Germinal center (tissue), 1 donor: Measurements from ENCODE around the gene TPD52L1.

ENCODE experiments used
- DNase-seq: peaks from one replicate; pipeline ENCODE4 v3.0.0; 2012; ENCODE audit warnings: mixed read lengths, low spot score

Gene TPD52L1

DNA sequence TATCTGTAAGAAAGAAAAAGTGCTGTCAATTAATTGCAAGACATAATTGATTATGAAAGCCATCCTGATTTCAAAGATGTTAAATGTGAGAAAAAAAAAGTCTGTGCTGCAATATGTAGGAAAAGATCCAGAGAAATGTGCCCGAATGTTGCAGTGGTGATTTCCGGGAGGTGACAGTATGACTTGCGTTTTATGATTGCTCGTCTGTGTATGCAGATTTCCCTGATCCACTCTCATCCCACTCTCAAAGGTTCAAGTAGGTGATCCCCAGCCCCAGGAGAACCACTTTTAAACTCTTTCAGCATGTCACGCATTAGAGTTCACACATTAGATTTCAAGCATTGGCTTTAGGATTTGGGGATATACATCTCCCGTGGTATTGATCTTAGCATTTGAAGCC lies 57.8 kb downstream of the TPD52L1 start:
- DNase-seq = no peak

DNA sequence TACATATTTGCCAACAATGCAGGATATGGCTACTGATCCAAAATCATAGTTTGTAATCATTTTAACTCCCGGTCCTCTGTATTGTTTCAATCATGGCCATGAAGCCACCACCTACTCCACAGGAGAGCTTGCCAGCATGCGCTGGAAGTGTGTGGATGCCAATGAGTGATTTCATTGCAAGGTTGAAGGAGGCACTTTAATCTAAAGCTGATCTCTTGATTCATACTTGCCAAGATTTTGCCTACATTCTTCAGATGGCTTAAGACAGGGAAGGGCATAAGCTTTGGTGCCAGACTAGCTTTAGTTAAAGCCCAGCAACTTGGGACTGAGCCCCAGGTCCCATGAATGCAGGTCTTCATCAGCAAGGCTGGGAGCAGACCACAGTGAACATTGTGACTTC lies 58.8 kb downstream of the TPD52L1 start:
- no peak for DNase-seq

DNA sequence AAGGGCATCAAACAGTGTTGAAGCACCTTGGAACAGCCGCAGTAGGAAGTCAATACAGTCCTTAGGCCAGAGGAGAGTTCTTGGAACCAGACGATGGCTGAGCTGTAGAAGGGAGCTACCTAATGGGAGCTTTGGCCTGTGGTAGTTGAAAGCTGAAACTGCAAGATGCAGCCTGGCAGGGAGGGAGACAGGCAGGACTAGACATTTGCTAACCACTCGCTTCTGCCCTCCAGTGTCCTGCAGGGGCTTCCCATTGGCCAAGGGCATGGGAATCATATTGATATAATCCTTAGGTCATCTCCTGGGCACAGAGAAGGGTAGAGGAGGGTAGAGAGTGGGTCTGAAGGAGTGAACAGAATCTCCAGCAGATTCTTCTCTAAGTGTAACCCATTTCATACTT lies 60.4 kb downstream of the TPD52L1 start:
- DNase-seq = no peak

DNA sequence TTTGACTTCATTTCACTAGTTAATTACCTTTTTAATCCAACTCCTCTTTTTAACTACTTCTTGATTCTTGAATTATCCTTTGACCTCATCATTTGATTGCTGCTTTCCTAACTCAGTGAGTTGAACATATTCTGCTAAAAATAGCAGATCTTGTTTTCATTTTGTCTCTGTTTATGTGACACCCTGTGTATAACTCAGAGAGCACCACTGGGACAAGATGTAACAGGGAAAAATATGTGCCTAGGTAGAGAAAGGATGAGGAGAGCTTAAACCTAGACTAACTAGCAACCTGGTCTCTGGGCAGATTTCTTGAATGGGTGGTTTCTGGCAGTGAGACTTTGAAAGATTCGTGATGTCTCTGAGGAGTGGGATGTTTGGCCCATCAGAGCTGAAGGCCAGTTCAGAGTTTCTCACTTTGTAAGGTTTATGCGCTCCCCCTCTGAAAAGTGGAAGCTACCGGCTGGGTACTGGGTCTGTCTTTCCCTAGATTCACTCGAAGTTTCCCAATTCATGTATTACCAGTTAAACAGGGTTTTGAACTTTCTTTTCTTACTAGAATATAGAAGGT lies 61.8 kb downstream of the TPD52L1 start:
- no peak for DNase-seq

DNA sequence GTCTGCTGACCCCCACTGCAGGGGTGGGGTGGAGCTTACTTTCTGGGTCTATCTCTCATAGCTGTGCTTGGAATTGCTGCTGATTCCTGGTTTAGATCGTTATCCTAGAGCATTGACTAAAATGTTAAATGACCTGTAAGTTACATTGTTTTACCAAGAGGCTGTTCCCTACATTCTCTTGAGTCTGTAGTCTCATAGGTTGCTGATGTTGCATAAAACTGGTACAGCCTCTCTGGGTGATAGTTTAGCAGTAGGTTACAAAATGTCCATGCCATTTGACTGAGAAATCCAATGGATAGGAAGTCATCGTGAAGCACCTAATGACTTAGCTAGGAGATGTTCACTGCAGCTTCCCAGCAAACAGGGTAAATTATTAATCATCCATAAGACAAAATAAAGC lies 62.4 kb downstream of the TPD52L1 start:
- DNase-seq = no peak

DNA sequence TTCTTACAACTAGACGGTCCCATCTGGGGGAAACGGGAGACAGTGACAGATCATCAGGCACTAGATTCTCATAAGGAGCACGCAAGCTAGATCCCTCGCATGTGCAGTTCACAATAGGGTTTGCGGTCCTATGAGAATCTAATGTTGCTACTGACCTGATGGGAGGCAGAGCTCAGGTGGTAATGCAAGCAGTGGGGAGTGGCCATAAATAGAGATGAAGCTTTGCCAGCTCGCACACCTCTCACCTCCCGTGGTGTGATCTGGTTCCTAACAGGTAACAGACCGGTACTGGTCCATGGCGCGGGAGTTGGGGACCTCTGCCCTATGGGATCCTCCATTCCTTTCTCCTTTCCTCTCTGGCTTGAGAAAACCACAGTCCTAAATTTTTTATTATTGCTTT lies 63.8 kb downstream of the TPD52L1 start:
- no peak for DNase-seq

DNA sequence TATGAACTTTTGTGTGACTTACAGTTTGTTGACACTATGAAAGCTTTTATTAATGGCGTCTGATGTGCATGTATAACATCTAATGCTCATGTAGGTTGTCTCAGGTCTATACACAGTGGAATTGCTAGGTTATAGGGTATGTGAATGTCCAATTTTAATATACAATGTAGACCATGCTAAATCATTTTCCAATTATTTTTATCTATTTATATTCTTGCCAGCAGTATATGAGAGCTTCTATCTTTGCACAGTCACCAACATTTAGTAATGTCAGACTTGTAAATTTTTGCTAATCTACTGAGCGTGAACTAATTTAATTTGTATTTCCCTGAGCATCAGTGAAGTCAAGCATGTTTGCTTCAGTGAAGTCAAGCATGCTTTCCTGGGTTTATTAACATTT lies 64.4 kb downstream of the TPD52L1 start:
- no peak for DNase-seq

DNA sequence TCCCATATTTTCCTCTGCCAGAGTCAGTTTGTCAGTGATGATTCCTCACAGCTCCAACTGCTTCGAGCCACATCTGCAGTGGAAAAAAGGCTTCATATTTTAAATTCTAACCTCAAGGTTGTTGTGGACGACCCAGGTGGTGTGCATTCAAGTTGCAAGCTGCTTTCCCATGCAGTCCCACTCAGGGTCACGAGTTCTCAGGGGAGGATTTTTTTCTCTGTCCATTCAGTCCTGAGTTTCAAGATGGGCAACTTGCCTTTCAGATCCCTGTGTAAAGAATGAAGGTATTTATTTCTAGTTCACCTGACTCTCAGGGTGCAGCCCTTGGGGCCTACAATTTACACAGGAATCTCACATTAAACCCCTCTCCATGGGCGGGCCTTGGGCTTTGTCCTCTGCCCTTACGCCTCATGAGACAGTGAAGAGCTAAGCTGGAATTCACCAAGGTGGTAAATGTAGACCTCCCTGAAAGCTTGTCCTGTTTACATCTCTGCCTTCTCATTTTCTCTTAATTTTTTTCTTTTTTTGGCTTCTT lies 65.9 kb downstream of the TPD52L1 start:
- no peak for DNase-seq

DNA sequence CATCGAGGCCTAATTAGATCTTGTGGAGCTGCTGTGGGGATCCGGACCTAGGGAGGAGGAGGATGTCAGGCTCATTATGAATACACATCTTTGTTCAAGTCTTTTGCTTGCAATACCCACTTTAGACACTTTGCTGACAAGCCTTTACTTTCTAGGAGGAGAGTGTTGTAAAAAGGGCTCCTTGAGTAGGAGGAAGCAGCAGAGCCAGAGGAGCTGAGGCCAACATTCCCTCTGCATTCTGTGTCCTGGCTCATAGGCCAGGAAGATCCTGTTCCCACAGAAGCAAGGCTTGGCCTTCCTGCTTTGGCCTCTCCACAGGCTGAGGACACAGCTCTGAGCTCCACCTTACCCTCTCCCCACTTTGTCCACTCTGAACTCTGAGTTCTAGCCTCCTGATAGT lies 67.1 kb downstream of the TPD52L1 start:
- DNase-seq = no peak

DNA sequence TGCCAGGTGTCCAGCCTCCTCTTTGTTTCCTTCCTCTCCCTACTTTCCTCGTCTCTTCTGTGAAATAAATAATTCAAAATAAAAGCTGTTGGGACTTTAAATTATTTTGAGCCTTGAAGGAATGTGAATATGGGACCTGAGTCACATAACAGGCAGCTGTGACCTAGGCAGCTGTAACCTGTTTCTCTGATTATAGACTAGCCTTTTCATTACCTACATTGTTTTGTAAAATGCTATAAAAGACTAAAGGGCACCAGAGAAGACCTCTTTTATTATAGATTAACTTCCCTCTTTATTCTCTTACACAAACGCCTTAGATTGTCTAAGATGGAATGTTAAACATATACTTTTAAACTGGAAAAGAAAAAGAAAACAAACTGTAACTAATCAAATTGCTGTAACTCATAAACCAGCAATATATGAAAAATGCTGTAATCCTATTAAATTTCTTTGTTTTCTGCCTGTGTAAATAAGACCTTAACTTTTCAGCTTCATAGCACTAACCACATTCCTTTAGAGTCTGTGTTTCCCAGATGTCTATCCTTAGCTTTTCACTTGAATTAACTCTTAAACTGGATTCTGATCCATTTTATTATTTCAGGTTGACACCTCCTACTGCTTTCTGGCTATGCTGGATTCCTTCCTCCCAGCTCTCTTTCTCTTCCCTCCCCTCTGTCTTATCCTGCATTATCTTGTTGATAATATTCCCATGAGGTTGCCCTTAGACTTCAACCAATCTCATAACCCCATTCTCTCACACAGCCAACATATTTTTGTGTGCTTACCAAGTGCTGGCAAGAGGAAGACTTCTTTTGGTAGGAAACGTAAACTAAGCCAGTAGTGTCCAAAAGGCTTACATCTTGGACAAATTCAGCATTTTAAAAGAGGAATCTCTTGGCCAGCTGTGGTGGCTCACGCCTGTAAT lies 69.2 kb downstream of the TPD52L1 start:
- no peak for DNase-seq

DNA sequence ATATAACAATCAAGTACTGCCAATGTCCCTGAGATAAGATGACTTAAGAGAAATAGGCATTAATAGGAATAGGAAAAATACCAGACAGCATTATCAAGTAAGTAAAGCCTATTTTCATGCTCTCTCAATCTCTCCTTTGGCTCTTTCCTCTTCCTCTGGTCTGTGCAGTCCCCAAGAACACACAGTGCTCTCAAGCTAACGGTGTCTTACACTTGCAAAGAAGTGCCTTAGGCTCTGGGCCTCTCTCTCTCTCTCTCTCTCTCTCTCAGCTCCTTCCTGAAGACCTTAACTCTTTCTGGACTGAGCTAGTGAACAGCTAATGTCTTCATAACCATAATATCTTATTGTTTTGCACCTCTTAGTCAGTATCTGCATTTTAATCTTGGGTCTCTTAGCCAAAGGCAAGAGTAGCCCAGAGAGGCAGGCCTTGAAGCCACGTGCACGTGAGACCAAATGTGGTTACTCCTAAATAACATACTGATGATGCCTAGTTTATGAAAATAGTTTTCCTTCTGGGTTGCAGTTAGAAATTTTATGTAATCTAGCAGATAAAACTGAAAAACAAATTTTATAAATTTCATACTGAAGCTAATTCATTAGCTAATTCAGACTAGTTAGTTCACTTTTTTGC lies 70.8 kb downstream of the TPD52L1 start:
- DNase-seq = no peak

DNA sequence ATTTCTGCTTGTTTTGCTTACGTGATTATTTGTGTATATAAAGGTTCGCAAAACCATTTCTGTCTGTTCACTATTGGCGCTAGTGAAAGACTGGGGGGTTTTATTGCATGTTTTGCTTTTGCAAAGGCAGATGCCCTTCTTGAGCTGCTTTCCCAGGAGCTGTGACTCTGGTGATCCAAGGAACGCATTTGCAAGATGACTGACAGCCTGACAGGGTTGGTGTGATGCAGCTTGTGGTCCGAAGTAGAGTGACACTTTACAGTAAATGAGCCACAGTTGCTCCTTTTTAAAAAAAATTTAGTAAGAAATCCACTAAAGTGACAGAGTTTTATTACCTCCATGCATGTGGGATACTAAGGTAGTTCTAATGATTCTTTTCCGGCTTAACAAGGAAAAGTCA lies 73.7 kb downstream of the TPD52L1 start:
- no peak for DNase-seq

DNA sequence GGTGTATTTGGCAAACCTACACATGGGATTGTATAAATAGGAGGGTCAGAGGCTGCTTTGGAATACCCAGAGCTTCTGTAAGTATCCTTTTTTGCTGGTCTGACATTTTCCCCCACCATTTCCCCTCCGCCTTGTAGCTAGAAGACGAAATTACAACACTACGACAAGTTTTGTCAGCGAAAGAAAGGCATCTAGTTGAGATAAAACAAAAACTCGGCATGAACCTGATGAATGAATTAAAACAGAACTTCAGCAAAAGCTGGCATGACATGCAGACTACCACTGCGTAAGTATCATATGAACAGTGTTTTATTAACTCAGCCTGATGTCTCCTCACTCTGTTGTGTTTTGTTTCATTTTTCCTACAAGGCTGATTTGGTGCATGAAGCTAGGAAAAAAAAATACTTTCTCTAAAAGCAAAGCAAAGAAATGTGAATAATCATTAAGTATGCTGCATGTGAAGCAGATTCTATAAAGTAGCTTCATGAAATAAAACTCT lies 75.5 kb downstream of the TPD52L1 start:
- no peak for DNase-seq

DNA sequence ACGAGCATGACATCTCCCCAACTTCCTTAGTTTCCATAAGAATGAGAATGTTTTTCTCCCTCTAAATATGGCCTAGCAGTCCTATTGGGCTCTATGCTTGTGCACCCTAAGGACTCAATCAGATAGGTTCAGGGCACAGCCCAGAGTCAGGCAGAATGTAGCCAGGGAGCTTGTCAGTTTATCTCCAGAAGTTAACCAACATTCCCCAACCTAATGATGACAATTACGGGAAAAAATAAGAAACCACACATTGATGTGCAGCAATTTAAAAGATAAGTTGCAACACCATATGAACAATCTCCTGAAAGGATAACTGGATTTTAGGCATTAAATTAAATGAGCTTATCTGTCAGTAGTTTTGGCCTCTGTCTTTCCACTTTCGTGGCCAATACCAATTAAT lies 77.1 kb downstream of the TPD52L1 start:
- no peak for DNase-seq

DNA sequence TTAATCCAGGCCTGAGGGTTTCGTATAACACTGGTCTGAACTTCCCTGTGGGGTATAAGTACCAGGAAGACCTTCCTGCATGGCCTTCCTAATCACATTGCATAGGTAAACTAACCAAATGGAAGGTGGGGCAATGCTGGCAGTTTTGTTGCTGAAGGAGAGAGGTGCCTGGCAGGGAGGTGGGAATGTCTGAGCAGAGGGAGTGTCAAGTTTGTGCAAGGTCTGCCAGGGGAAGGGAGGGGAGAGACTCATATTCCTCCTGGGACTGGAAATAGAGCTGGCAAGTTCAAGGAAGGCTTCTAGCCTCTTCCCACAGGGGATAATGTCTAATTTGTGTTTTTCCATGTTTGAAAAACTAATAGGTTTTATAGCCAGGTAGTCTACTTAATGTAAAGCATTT lies 77.6 kb downstream of the TPD52L1 start:
- DNase-seq = no peak

DNA sequence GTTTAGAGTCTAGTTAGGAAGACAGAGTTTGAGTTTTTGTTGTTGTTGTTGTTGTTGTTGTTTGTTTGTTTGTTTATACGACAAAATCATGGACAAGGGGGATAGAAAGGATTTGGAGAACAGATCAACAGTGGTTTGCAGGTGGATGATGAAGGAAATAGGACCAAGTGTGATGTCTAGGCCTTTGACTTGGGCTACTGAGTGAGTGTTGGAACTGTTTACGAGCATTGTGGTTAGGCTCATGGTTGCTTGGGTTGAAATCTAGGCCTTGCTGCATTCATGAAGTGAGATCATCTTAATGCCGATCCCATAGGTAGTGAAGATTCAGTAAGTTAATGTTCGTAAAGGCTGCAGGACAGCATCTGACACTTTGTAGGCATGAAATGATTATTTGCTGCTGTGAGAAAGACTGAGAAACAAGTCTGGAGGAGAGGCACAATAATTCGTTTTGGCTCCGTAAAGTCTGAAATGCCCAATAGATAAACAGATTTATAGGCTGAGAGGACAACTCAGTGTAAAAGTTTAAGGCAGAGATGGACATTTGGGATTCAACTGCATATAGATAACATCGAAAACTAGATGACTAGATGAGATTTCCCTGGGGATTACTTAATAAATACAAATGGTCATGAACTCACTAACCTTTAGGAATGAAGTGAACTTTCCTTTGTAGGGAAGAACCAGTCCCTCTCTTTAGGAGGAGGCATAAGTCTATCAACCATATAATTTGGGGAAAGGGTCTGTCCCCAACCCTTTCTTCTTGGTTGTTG lies 78.2 kb downstream of the TPD52L1 start:
- DNase-seq = no peak

DNA sequence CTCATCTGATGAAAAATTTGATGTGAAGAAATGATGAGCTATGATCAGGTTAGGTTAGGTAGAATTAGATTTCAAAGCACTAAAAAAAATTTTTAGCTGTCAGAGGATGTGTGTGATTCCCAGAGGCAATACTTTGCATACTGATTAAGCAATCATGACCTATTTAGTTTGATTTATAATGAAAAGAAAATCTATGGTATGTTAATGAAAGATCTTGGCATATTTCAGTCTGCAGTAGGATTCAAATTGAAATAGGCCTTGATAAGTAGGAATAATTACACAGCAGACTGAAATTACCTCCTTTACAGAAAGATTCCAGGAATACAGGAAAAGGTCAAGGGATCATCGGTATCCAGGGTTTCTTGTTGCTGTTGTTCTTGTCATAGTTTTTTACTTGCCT lies 78.9 kb downstream of the TPD52L1 start:
- no peak for DNase-seq

DNA sequence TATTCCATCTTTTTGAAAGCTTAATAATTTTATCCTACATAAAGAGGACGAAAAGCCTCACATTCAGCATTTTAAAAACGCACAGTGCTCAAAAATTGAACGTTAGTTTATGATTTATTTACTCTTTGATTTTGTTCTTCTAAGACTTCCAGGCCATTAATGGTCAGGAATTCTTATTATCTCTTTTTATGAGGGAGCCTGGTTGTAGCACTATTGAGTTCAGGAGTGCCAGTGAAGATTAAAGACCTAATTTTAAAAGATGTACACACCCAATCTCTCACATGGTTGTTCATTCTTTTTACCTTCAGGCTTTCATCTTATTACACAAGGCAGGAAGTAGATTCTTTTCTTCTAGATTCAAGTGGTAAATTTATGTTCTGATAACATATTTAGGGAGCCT lies 79.6 kb downstream of the TPD52L1 start:
- no peak for DNase-seq

DNA sequence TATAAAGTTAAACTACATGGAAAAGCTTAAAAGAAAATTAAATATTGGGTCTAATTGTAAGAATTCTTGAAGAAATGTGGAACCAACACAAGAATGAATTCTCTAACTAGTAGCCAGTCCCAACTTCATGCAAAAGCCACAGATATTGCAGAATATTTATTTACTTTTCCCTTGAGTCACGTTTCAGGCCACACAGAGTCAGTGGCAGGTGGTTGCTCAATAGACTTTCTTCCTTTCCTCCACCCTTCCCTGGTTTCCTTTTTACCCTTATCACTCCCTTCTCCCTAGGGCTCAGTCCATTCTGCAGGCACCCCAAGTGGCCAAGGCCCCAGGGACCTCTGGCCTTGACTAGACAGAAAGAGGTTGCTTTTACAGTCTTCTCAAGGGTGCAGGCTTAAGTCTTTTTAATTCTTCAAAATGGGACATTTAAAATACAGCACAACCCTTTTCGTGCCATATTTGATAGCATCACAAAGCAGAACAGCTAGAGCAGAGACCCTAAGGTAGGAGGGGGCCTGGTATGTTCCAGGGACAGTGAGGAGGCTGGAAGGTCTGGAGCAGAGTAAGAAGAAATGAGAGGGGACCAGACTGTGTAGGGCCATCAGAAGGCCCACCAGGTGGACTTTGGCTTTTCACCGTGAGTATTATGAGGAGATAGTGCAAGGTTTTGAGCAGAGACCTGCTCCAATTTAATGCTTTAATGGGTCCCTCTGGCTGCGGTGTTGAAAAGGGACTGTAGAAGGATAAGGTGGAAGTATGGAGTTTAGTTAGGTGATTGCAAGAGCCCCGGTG lies 83.2 kb downstream of the TPD52L1 start:
- DNase-seq = no peak

DNA sequence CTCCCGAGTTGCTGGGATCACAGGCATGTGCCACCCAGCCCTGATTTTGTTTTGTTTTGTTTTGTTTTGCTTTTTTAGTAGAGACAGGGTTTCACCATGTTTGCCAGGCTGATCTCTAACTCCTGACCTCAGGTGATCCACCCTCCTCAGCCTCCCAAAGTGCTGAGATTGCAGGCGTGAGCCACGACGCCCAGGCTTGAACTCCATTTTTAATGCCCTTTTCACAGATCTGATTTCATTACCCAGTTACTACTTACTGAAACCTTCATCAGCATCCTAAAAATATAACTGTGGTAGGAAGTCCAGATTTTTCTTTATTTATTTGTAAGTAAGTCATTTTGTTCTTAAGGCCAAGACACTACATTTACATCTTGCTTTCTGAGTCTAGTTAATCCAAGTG lies 84.2 kb downstream of the TPD52L1 start:
- DNase-seq = no peak

DNA sequence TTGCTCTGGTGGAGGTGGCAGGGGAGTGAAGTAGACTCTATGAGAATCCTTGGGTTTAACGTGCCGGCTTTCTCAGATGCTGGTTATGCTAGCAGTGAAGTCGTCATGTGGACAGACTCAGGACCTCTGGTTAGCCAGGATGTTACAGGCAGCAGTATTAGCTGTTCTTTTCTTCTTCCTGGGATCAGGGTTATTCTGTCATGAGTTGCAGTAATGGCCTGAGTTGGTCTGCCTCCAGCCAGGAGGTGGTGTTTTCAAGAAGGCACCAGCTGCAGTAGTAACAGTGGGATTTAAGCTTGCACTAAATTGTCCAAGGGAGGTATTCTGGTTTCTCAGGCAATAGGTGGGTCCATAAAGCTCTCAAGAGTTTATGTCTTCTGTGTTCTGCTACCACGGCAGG lies 91.5 kb downstream of the TPD52L1 start:
- DNase-seq = no peak
